Stimulated activated CD4-positive, alpha-beta T cell treated with anti-CD3 and anti-CD28 coated beads, Interleukin-4, amount 100 ng/mL, for 24 hours (primary cell): Measurements from ENCODE around the gene RFTN1.
A peak's percentile ranks its signal among the peaks of the same experiment; 100 is the strongest.

Experiments
- DNase-seq: peaks from one replicate; pipeline ENCODE4 v3.0.0-alpha.2; 2020

The RFTN1 gene

DNA sequence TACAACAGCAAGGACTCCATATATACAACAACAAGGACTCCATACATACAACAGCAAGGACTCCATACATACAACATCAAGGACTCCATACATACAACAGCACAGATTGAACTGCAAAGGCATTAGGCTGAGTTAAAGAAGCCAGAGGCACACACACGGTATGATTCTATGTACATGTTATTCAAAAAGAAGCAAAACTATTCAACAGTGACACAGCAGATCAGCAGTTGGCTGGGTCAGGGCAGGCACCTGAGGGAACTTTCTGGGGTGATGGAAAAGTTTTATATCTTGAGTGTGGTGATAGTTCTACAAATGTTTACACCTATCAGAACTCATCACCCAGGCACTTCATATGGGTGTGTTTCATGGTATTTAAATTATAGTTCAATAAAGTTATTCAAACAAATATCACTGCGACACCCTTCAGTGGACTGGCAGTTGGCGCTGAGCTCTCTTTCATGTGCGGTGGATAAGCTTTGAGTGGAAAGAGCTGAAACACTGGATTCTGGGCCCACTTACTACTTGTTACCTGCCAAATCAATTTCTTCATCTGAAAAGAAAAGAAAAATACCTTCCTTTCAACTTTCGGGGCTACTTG is 28.0 kb downstream of the RFTN1 start:
- DNase-seq: no peak

DNA sequence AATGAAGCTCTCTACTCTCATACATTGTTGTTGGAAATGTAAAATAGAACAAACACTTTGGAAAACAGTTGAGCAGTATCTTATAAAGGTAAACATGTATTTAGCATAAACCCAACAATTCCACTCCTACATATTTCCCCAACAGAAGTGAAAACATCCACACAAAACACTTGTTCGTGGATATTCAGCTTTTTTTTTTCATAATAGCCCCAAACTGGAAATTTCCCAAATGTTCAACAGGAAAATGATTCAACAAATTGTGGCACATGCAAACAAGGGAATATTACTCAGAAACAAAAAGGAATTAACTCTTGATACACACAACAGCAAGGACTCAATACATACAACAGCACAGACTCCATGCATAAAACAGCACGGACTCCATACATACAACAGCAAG is 28.5 kb downstream of the RFTN1 start:
- no peak for DNase-seq

DNA sequence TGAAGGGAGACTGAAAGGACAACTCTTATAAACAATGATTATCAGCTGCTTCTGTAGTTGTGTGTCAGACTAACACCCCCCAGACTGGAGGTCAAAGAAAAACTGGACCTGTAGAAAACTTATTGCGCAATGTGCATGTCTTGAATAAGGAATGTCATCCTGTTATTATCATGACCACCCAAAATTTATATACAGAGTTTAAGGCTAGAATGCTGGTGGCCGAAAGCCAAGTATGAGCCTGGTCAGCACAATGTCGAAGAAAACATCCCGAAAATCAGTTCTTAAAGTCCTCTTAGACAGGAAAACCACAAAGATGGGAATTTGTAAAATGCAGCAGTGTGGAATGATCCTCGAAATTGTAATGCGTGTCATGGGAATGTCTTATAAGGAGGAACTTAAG is 29.3 kb downstream of the RFTN1 start:
- no peak for DNase-seq

- DNase-seq: no peak
Measured at GRCh38 chr3:16482770-16483531, 30.5 kb downstream of the RFTN1 start.

DNA sequence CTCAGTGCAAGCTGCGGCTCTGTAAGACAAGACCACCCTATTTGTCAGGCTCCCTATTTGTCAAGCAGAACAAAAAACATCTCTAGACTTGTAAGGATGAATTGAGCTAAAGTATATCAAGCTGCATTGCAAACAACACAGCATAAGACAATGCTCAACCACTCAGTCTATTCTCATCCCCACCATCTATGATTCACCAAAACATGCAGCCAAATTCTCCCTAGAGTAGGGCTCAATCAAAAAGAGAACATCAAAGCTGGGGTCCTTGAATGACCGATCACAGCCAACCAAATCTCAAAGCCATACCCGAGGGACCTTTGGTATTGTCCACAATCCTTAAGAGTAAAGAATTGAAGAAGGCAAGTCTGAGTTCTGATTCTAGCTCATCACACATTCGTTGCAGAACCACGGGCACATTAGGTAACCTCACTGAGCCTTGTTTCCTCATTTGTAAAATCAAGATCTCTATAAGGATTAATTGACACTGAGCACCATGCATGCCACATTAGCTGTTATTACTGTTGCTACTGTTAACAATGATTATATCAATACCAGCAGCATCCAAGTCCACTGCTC is 31.2 kb downstream of the RFTN1 start:
- no peak for DNase-seq

DNA sequence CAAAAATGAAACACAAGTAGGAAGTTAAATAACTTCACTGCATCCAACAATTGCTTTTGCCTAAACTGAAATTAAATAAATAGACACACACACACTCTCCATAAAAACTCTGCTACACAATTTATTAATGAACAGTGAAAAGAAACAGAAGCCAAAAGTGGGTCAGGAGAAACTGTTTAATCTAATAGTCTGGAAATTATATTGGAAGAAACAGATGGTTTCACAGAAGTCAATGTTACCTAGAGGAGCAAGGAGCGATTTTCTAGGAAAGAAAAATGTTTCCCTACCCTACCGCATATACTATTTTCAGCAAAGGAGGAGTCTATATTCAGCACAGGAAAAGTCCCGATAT is 32.0 kb downstream of the RFTN1 start:
- no peak for DNase-seq

DNA sequence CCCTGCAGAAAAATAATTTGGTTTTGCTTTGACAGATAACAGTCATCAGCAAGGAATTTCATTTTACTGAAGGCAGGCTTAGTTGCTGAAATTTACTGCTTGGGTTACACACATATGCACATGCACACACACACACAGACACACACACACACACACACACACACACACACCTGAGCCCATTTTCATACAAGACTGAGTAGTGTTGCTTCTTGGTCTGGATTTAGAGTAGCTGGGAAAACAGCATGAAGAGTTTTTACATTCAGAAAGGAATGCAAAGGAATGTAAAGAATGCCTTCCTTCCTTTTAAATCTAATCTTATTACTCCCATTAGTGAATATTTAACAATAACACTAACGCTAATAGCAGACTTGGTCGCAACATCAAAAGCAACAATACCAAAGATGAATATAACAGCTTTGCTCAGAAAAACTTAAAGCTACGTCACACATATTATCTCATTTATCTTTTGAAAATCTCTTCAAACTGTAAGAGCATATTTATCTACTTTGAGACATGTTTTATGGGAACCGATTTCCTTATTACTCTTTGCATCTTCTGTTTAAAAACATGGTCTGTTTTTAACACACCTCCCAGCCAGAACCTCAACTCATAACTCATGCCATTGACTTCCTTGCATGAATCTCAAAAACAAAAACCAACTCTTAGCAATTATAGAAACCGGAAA is 32.5 kb downstream of the RFTN1 start:
- no peak for DNase-seq

- DNase-seq: no peak
Measured at GRCh38 chr3:16478516-16478915, 35.0 kb downstream of the RFTN1 start.

DNA sequence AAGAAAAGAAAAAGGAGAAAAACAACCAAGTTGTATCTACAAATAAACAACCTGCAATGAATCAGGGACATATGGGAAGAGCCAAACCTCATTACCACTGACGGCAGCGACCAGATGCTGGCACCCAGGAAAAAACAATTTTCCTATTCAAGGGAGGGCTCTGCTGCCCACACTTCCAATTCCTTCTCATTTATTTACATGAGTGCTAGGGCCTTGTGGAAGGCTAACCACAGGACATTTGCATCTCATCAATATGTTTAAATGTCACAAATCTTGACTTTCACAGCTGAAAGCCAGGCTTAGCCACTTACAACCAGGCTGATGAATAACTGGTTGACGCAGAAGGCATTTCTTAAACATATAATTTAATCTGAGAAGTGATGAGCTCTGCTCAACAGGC is 36.0 kb downstream of the RFTN1 start:
- DNase-seq: no peak

DNA sequence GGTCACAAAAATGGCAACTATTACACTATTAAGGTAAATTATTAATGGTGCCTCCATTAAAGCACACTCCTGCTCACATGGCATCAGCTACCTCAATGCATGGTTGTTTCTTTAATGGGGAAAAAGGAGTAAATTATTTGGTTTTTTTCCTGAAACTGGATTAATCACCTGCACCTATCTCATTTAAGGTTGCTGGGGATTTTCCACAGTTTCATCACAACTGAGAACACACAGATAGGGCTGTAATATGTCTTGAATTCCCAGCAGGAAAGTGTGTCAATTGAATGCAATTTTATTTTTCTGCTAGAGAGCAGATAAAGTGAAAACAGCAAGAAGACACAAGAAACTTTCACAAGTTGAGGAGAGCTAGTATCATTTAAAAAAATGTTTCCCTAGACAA is 36.4 kb downstream of the RFTN1 start:
- DNase-seq: no peak

GRCh38 chr3:16476636-16477035 is 36.9 kb downstream of the RFTN1 start:
- DNase-seq: no peak

GRCh38 chr3:16475766-16476165 is 37.7 kb downstream of the RFTN1 start:
- no peak for DNase-seq

DNA sequence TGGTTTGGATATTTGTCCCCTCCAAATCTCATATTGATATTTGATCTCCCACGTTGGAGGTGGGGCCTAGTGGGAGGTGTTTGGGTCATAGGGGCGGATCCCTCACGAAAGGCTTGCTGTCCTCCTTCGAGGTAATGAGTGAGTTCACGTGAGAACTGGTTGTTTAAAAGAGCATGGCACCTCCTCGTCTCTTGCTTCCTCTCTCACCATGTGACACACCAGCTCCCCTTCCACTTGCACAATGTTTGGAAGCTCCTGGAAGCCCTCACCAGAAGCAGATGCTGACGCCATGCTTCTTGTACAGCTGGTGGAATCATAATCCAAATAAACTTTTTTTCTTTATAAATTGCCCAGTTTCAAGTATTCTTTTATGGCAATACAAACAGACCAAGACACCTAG is 38.6 kb downstream of the RFTN1 start:
- no peak for DNase-seq

GRCh38 chr3:16474216-16474615 is 39.3 kb downstream of the RFTN1 start:
- DNase-seq: no peak

DNA sequence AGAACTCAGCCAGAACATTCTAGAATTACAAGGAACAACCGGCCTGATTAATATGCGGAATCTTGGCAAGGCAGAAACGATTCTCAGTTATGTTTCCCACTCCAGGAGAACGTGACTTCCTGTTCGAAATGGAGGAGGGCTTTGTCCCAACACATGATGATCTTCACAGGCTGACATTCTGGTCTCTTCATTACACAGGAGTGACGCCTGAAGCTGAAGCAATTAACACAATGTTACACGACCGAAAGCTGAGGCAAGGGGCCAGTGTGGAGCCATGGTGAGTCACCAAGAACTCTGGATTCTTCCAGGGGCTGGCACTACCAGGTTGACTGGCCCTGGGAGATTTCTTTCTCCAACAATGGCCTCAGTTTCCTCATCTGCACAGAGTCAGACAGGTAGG is 40.9 kb downstream of the RFTN1 start:
- DNase-seq: no peak

- no peak for DNase-seq
Measured at GRCh38 chr3:16471897-16472296, 41.6 kb downstream of the RFTN1 start.

- DNase-seq: no peak
Measured at GRCh38 chr3:16470590-16470989, 42.9 kb downstream of the RFTN1 start.

GRCh38 chr3:16468336-16469098 is 45.0 kb downstream of the RFTN1 start:
- DNase-seq: no peak

- no peak for DNase-seq
Measured at GRCh38 chr3:16468002-16468335, 45.5 kb downstream of the RFTN1 start.

GRCh38 chr3:16467393-16467792 is 46.1 kb downstream of the RFTN1 start:
- DNase-seq: peak; percentile 31

DNA sequence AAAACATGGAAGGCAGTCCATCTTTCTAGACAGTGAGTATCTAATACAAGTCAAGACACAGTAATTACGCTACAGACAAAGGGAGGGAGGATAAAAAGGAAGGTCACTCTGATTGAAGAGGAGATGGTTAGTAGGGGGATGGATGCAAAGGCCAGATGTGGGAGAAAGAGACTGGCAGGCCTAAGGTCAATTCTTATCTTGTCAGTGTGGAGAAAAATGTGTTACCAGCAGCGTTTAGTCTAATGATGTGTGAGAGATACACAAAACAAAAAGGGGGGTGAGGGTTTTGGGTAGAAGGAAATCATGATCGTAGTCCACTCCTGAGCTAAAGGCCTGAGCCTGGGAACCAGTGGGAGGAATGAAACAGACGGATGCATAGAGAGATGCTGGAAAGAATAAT is 46.7 kb downstream of the RFTN1 start:
- DNase-seq: no peak

- DNase-seq: no peak
Measured at GRCh38 chr3:16464511-16465148, 48.9 kb downstream of the RFTN1 start.

DNA sequence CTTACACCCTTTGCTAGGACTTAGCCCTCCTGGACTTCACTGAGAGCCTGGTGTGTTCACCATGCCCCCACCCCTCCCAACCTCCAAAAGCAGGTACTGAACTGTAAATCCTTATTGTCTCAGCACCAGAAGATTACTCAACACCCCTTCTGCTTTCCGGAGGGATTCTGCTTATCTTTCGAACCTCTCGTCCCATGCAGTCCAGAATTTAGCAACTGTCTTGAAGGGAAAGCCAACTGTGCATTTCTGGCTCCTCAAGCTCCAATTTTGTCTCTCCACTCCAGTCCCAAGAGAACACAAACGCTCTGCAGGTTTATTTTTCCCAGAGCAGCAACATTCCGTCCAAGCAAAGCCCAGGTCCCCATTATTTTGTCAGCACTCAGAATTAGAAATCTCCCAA is 49.6 kb downstream of the RFTN1 start:
- no peak for DNase-seq
